HG03342 (cell line): ENCODE data around the gene GRIK4.

ENCODE experiments used
- ATAC-seq: cut with Tn5 transposase; IDR thresholded peaks from one replicate; pipeline ENCODE4 v1.9.1; 2021; ENCODE audit warnings: mild to moderate bottlenecking, moderate library complexity; ENCODE audit not compliant: unreplicated experiment

The GRIK4 gene

DNA sequence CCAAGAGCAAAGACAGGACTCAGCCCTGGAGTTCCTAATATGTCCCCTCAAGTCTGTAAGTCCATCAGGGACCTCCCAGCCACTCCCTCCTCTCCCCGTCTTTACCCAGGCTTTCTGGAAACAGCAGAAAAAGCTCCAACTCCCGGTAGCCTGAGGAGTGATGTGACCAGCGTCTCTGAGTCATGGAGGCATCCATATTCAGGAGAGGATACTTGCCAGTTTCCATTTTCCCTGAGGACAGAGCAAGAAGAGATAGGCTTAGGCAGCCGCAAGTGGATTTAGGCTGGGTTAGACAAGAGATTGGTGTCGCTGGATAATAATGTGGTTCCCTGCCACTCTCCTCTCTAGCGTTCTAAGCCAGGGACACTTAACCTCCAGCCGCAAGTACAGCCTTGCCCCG lies 206.6 kb downstream of the GRIK4 start:
- ATAC-seq = no peak

DNA sequence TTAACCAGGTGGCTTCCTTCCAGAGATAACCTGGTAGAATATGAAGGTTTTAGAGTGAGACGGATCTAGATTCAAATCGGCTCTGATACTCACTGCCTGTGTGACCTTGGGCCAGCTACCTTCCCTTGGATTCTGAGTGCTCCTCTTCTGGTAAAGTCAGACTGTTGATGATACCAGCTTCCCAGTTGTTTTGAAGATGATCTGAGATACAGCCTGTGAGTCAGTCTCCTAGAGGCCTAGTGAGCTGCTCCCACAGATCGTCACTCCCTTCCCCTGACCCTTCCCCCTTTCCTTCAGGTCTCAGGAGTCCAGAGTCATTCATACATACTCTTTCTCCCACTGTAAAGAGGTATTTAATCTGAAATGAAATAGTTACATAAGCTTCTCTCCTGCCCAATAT lies 207.8 kb downstream of the GRIK4 start:
- no peak for ATAC-seq

DNA sequence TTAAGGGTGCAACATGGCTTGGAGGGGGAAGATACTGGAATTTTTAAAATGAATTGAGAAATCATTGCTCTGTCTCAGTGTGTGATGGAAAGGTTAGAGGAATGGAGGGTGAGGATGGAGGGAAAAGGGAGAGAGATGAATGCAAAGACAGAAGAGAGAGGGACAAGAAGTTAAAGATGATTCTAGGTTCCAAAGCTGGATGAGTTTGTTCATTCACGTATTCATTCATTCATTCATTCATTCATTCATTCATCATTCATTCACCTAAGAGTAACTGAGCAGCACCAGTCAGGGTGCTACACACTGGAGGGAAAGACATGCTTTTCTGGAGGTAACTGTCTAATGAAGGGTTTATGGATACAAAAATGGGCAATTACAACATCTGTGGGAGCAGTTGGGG lies 209.2 kb downstream of the GRIK4 start:
- ATAC-seq = no peak

DNA sequence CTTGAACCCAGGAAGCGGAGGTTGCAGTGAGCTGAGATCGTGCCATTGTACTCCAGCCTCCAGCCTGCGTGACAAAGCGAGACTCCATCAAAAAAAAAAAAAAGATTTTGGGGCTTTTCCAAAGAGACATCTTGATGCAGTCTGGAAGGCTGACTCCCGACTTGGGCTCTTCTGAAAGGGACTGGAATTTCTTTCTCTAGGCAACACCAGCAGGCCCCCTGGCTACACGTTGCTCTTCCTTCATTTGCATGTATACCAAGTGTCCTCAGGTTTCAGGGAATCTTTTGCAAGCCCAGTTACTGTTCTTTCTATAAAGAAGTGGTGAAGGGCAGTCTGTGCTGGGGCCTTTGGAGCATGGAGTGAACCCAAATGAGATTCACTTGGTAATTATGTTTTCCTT lies 211.0 kb downstream of the GRIK4 start:
- ATAC-seq = no peak

DNA sequence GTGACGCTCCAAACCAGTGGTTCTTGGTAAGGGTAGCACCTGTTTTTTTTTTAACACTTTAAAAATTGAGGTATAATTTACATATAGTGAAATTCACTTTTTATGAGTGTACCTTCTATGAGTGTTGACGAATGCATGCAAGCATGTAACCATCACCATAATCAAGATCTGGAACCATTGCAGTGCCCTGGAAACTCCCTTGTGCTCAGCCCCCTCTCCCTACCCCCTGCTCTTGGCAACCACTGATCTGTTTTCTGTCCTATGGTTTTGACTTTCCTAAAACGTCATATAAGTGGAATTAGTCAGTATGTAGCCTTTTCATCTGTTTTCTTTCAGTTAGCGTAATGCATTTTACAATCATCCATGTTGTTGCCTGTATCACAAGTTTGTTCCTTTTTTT lies 212.2 kb downstream of the GRIK4 start:
- ATAC-seq = no peak

DNA sequence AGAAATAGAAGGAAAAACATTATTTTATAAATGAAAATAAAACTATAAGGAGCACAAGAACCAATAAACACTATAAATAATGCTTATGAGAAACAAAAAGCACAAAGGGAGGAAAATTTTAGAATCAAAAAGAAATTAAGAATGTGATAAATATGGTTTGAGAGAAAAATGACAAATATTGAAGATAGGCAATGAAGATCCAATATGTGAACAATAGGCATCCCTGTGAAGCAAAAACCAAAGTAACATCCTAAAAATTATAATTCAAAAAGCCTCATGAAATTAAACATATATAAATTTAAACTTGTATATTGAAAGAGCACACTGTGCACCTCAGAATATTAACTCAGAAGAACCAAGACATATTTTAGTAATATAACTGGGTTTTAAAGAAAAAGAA lies 216.2 kb downstream of the GRIK4 start:
- ATAC-seq = no peak

DNA sequence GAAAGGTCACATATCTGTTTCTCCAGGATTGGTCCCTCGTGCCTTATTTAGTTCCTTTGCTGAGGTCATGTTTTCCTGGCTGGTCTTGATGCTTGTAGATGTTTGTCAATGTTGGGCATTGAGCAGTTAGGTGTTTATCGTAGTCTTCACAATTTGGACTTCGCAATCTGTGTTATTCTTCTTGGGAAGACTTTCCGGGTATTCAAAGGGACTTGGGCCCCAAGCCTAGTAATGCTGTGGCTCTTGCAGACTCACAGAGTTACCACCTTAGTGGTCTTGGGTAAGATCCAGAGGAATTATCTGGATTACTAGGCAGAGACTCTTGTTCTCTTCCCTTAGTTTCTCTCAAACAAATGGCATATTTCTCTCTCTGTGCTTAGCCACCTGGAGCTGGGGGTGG lies 223.5 kb downstream of the GRIK4 start:
- ATAC-seq = no peak

DNA sequence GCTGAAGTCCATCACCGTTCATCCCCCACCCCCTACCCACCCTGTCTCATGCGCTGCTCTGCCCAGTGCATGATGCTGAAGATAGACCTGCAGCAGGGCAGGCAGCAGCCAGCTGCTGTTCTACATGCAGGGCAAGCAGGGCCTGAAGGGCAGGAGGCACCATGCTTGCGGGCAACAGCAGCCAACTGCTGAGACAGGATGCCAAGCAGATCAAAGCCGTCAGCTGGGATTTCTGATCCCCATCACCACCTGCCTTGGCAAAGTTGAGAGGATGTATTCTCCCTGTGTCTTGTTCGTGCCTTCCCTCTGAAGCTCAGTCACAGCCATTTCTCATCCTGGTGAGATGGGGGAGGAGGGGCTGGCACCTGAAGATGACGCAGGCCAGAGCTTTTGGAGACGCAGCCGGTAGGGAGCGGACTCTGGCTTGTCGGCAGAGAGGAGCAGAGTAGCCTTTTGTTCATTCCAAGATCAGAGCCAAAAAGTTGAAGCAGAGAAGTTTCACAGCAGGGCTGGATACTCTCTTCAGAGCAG lies 227.0 kb downstream of the GRIK4 start:
- no peak for ATAC-seq

GRCh38 chr11:120739780-120740179 lies 228.2 kb downstream of the GRIK4 start:
- no peak for ATAC-seq

DNA sequence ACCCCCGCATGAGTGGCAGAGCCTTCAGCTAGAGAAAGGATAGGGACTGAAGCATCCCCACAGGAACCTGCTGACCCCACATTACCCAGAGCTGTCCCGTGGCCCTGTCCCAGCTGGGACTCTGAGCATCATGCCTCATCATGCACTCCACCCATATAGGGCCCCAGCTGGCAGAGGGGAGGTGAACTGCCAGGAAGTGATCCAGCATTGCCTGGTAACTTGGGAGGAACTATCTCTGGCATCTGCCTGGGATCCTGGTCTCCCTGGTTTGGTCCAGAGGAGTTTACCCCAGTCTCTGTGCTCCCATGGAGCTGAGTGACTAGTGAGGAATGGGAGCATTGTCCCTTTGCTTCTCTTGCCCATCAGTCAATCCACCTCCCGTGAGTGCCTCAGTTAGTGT lies 228.8 kb downstream of the GRIK4 start:
- ATAC-seq = no peak

GRCh38 chr11:120744016-120744994 lies 232.8 kb downstream of the GRIK4 start:
- no peak for ATAC-seq

GRCh38 chr11:120746376-120746775 lies 234.8 kb downstream of the GRIK4 start:
- no peak for ATAC-seq

- ATAC-seq = no peak
Measured at GRCh38 chr11:120746836-120747609, 235.5 kb downstream of the GRIK4 start.

- no peak for ATAC-seq
Measured at GRCh38 chr11:120747850-120748814, 236.6 kb downstream of the GRIK4 start.

DNA sequence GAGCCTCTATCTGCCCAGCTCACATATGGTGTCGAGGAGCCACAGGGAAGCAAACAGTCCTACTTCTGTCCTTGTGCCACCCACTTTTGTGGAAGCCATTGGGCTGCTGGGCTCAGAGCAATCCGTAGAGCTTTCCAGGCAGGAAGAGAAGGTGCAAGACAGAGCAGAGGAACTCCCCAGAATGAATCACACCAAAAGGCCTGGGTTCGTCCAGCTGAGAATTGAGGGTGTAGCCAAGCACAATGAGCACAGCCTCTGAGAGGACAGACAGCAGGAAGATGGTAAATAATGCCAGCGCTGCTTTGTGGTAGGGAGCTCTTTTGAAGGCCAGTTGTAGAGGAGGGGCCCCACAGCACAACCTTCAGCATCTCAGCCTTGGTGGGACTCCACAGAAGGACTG lies 237.8 kb downstream of the GRIK4 start:
- no peak for ATAC-seq

DNA sequence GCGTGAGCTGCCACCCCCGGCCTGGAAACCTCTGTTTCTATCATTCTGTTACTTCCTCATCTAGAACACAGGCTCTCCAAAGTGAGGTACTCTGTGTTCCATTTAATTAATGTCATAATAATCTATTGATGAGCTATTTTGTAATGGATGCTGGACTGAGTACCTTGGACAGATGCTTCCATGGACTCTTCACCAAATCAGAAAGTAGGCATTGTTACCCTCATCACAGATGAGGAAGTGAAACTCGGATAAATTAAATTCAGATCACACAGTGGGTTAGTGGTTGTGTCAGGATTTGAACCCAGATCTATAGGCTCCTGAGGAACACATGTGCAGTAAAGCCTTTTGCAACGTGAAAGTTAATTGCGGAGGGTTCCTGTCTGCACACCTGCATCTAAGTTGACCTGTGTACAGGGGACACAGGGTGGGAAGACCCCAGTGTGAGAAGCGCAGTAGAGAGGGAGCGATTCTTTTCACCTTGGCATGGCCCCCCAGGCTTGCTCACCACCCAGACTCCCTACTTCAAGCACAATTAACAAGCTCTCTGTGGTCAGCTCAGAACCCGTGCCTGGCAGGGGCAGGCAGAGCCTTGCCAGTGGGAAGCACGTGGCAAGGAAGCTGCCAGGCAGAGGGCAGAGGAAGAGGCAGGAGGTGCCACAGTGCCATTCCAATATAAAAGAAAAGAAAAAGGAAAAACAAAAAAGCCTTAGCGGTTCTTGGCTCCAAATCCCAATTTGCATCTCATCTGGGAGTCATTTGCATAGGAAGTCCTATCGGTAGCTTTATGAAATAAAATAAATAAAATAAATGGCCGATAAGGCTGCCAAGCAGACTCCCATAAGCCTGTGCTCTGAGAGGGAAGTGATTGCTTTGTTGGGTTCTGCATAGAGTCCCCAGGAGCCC lies 239.3 kb downstream of the GRIK4 start:
- no peak for ATAC-seq

DNA sequence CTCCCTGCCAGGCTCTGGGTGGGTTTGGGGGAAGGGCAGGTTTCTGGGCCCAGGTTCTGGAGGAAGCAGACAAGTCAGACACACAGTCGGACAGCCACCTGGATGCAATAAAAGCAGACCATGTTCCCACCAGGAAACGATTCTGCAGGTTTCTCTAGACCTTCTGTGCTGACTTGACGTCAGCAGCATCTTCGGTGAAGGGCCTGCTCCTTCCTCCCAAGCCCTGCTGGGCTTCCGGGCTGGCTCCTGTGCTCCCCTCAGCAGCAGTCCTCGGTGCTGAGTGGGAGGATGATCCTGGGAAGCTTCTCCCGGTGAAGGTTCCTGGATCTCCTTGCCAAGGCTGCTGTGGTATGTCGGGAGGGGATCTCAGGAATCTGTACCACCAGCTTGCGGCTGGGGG lies 240.0 kb downstream of the GRIK4 start:
- no peak for ATAC-seq

- ATAC-seq = no peak
Measured at GRCh38 chr11:120752668-120753067, 241.1 kb downstream of the GRIK4 start.

- ATAC-seq = no peak
Measured at GRCh38 chr11:120756931-120757330, 245.4 kb downstream of the GRIK4 start.

DNA sequence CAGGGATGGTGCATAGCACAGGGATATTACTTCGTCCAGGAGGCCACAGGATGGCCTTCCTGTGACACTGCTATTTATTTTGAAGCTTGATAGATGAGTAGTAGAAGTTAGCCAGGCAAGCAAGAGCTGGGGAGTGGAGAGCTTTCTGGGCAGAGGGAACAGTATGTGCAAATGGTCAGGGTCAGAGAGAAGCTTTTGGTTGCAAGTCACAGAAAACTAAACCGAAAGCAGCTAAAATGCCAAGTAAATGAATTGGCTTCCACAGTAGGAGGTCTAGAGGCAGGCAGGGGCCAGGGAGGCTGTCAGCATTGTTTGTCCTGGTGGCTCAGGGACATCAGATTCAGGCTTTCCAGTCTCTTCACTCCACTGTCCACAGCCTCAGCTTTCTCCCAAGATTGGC lies 247.5 kb downstream of the GRIK4 start:
- no peak for ATAC-seq
